Measurements from ENCODE around the gene RGS3.
A peak's percentile ranks its signal among the peaks of the same experiment; 100 is the strongest.

Gene RGS3

GRCh38 chr9:113524468-113524867 is 60.9 kb downstream of the RGS3 start:
- H3K36me3 ChIP-seq (ENCODE audit: insufficient read depth, low read length): no peaks in the 10 kb centered on the region
- no peak overlapping the region for H3K9ac ChIP-seq (ENCODE audit: low read depth, low read length)
- no peak overlapping the region for H3K4me3 ChIP-seq (ENCODE audit: low read length)
- no peak overlapping the region for H3K27ac ChIP-seq (ENCODE audit: low read depth, low read length)
- no peaks in the 10 kb centered on the region for H3K27me3 ChIP-seq (ENCODE audit: insufficient read depth, low read length)
- no peaks in the 10 kb centered on the region for H3K4me1 ChIP-seq (ENCODE audit: insufficient read depth, low read length)
- H3K9me3 ChIP-seq (ENCODE audit: insufficient read depth, low read depth, low read length): no peaks in the 10 kb centered on the region
- WGBS: 90% methylated on average over 4 of the region's 4 CpGs

- H3K27ac ChIP-seq (ENCODE audit: low read depth, low read length): no peak overlapping the region
- H3K9ac ChIP-seq (ENCODE audit: low read depth, low read length): no peak overlapping the region
- no peaks in the 10 kb centered on the region for H3K9me3 ChIP-seq (ENCODE audit: insufficient read depth, low read depth, low read length)
- H3K36me3 ChIP-seq (ENCODE audit: insufficient read depth, low read length): no peaks in the 10 kb centered on the region
- no peaks in the 10 kb centered on the region for H3K27me3 ChIP-seq (ENCODE audit: insufficient read depth, low read length)
- WGBS: 93% methylated on average over 4 of the region's 4 CpGs
- no peaks in the 10 kb centered on the region for H3K4me1 ChIP-seq (ENCODE audit: insufficient read depth, low read length)
- H3K4me3 ChIP-seq (ENCODE audit: low read length): no peak overlapping the region
Observed at GRCh38 chr9:113525205-113525604, 61.7 kb downstream of the RGS3 start.

- Histone ChIP-seq H3K4me1 (ENCODE audit: insufficient read depth, low read length) (no peaks in the 10 kb centered on the region), H3K4me3 (ENCODE audit: low read length) (no peak overlapping the region), H3K27me3 (ENCODE audit: insufficient read depth, low read length) (no peaks in the 10 kb centered on the region), H3K9me3 (ENCODE audit: insufficient read depth, low read depth, low read length) (no peaks in the 10 kb centered on the region), H3K27ac (ENCODE audit: low read depth, low read length) (no peak overlapping the region), H3K9ac (ENCODE audit: low read depth, low read length) (0 out of 2 replicates have a peak overlapping the region, but pooled peaks have one; percentile 15), H3K36me3 (ENCODE audit: insufficient read depth, low read length) (no peaks in the 10 kb centered on the region)
- 69% methylated on average over 8 of the region's 8 CpGs for WGBS
Observed at GRCh38 chr9:113525831-113526230, 62.3 kb downstream of the RGS3 start.

GRCh38 chr9:113526231-113526746 is 62.8 kb downstream of the RGS3 start:
- no peaks in the 10 kb centered on the region for H3K27me3 ChIP-seq (ENCODE audit: insufficient read depth, low read length)
- 0 out of 2 replicates have a peak overlapping the region, but pooled peaks have one; percentile 15 for H3K9ac ChIP-seq (ENCODE audit: low read depth, low read length)
- no peaks in the 10 kb centered on the region for H3K9me3 ChIP-seq (ENCODE audit: insufficient read depth, low read depth, low read length)
- no peak overlapping the region for H3K4me3 ChIP-seq (ENCODE audit: low read length)
- no peaks in the 10 kb centered on the region for H3K36me3 ChIP-seq (ENCODE audit: insufficient read depth, low read length)
- whole genome bisulfite sequencing: 92% methylated on average over 8 of the region's 8 CpGs
- no peaks in the 10 kb centered on the region for H3K4me1 ChIP-seq (ENCODE audit: insufficient read depth, low read length)
- no peak overlapping the region for H3K27ac ChIP-seq (ENCODE audit: low read depth, low read length)

GRCh38 chr9:113526841-113527240 is 63.3 kb downstream of the RGS3 start:
- no peaks in the 10 kb centered on the region for H3K9me3 ChIP-seq (ENCODE audit: insufficient read depth, low read depth, low read length)
- no peak overlapping the region for H3K9ac ChIP-seq (ENCODE audit: low read depth, low read length)
- no peak overlapping the region for H3K27ac ChIP-seq (ENCODE audit: low read depth, low read length)
- no peaks in the 10 kb centered on the region for H3K36me3 ChIP-seq (ENCODE audit: insufficient read depth, low read length)
- H3K4me3 ChIP-seq (ENCODE audit: low read length): no peak overlapping the region
- no peaks in the 10 kb centered on the region for H3K4me1 ChIP-seq (ENCODE audit: insufficient read depth, low read length)
- 83% methylated on average over 4 of the region's 4 CpGs for WGBS
- H3K27me3 ChIP-seq (ENCODE audit: insufficient read depth, low read length): no peaks in the 10 kb centered on the region

- H3K4me3 ChIP-seq (ENCODE audit: low read length): no peak overlapping the region
- no peaks in the 10 kb centered on the region for H3K9me3 ChIP-seq (ENCODE audit: insufficient read depth, low read depth, low read length)
- H3K9ac ChIP-seq (ENCODE audit: low read depth, low read length): no peak overlapping the region
- no peak overlapping the region for H3K27ac ChIP-seq (ENCODE audit: low read depth, low read length)
- no peaks in the 10 kb centered on the region for H3K4me1 ChIP-seq (ENCODE audit: insufficient read depth, low read length)
- H3K27me3 ChIP-seq (ENCODE audit: insufficient read depth, low read length): no peaks in the 10 kb centered on the region
- 93% methylated on average over 6 of the region's 6 CpGs for WGBS
- no peaks in the 10 kb centered on the region for H3K36me3 ChIP-seq (ENCODE audit: insufficient read depth, low read length)
Observed at GRCh38 chr9:113528088-113528487, 64.6 kb downstream of the RGS3 start.

- H3K4me1 ChIP-seq (ENCODE audit: insufficient read depth, low read length): no peaks in the 10 kb centered on the region
- H3K27me3 ChIP-seq (ENCODE audit: insufficient read depth, low read length): no peaks in the 10 kb centered on the region
- H3K9ac ChIP-seq (ENCODE audit: low read depth, low read length): no peak overlapping the region
- H3K9me3 ChIP-seq (ENCODE audit: insufficient read depth, low read depth, low read length): no peaks in the 10 kb centered on the region
- no peak overlapping the region for H3K4me3 ChIP-seq (ENCODE audit: low read length)
- WGBS: 90% methylated on average over 2 of the region's 2 CpGs
- H3K36me3 ChIP-seq (ENCODE audit: insufficient read depth, low read length): no peaks in the 10 kb centered on the region
- no peak overlapping the region for H3K27ac ChIP-seq (ENCODE audit: low read depth, low read length)
Observed at GRCh38 chr9:113528811-113529210, 65.3 kb downstream of the RGS3 start.

- H3K27me3 ChIP-seq (ENCODE audit: insufficient read depth, low read length): no peaks in the 10 kb centered on the region
- H3K9ac ChIP-seq (ENCODE audit: low read depth, low read length): no peak overlapping the region
- H3K36me3 ChIP-seq (ENCODE audit: insufficient read depth, low read length): no peaks in the 10 kb centered on the region
- no peaks in the 10 kb centered on the region for H3K4me1 ChIP-seq (ENCODE audit: insufficient read depth, low read length)
- WGBS: 92% methylated on average over 7 of the region's 7 CpGs
- no peak overlapping the region for H3K27ac ChIP-seq (ENCODE audit: low read depth, low read length)
- no peak overlapping the region for H3K4me3 ChIP-seq (ENCODE audit: low read length)
- no peaks in the 10 kb centered on the region for H3K9me3 ChIP-seq (ENCODE audit: insufficient read depth, low read depth, low read length)
Observed at GRCh38 chr9:113529336-113530009, 65.9 kb downstream of the RGS3 start.

GRCh38 chr9:113530022-113530635 is 66.6 kb downstream of the RGS3 start:
- Histone ChIP-seq H3K36me3 (ENCODE audit: insufficient read depth, low read length) (no peaks in the 10 kb centered on the region), H3K4me1 (ENCODE audit: insufficient read depth, low read length) (no peaks in the 10 kb centered on the region), H3K4me3 (ENCODE audit: low read length) (no peak overlapping the region), H3K27me3 (ENCODE audit: insufficient read depth, low read length) (no peaks in the 10 kb centered on the region), H3K9ac (ENCODE audit: low read depth, low read length) (no peak overlapping the region), H3K27ac (ENCODE audit: low read depth, low read length) (no peak overlapping the region), H3K9me3 (ENCODE audit: insufficient read depth, low read depth, low read length) (no peaks in the 10 kb centered on the region)
- WGBS: 93% methylated on average over 4 of the region's 4 CpGs

- no peak overlapping the region for H3K9ac ChIP-seq (ENCODE audit: low read depth, low read length)
- WGBS: 94% methylated on average over 1 of the region's 1 CpG
- H3K4me1 ChIP-seq (ENCODE audit: insufficient read depth, low read length): no peaks in the 10 kb centered on the region
- no peak overlapping the region for H3K27ac ChIP-seq (ENCODE audit: low read depth, low read length)
- H3K27me3 ChIP-seq (ENCODE audit: insufficient read depth, low read length): no peaks in the 10 kb centered on the region
- no peaks in the 10 kb centered on the region for H3K9me3 ChIP-seq (ENCODE audit: insufficient read depth, low read depth, low read length)
- H3K4me3 ChIP-seq (ENCODE audit: low read length): no peak overlapping the region
- no peaks in the 10 kb centered on the region for H3K36me3 ChIP-seq (ENCODE audit: insufficient read depth, low read length)
Observed at GRCh38 chr9:113530942-113531341, 67.4 kb downstream of the RGS3 start.

GRCh38 chr9:113531919-113532808 is 68.6 kb downstream of the RGS3 start:
- no peaks in the 10 kb centered on the region for H3K27me3 ChIP-seq (ENCODE audit: insufficient read depth, low read length)
- H3K4me1 ChIP-seq (ENCODE audit: insufficient read depth, low read length): no peaks in the 10 kb centered on the region
- WGBS: 92% methylated on average over 7 of the region's 7 CpGs
- no peak overlapping the region for H3K4me3 ChIP-seq (ENCODE audit: low read length)
- H3K36me3 ChIP-seq (ENCODE audit: insufficient read depth, low read length): no peaks in the 10 kb centered on the region
- H3K27ac ChIP-seq (ENCODE audit: low read depth, low read length): no peak overlapping the region
- H3K9me3 ChIP-seq (ENCODE audit: insufficient read depth, low read depth, low read length): no peaks in the 10 kb centered on the region
- H3K9ac ChIP-seq (ENCODE audit: low read depth, low read length): no peak overlapping the region

All from HUES64 (cell line).